Glutamatergic neuron (in vitro differentiated cells): Measurements from ENCODE around the gene TSHZ3. TPM values are rescaled to one million over a fixed set of nuclear protein-coding genes. Genes with fewer than 3 reads are reported as not detected.

Source experiments
- DNase-seq: peaks from one replicate; pipeline ENCODE4 v3.0.0; 2022
- H3K27ac Mint-ChIP-seq: one replicate; pipeline ENCODE4 v1.8.0; 2020; ENCODE audit warnings: mild to moderate bottlenecking, mixed read lengths, inconsistent platforms; ENCODE audit not compliant: unreplicated experiment
- H3K27me3 Mint-ChIP-seq: one replicate; pipeline ENCODE4 v1.8.0; 2020; ENCODE audit warnings: mild to moderate bottlenecking, moderate library complexity, mixed read lengths, inconsistent platforms; ENCODE audit not compliant: unreplicated experiment
- H3K36me3 Mint-ChIP-seq: one replicate; pipeline ENCODE4 v1.8.0; 2020; ENCODE audit warnings: mild to moderate bottlenecking, mixed read lengths, inconsistent platforms; ENCODE audit not compliant: unreplicated experiment
- H3K4me1 Mint-ChIP-seq: one replicate; pipeline ENCODE4 v1.8.0; 2020; ENCODE audit warnings: mild to moderate bottlenecking, low read depth, mixed read lengths, inconsistent platforms; ENCODE audit not compliant: unreplicated experiment
- H3K4me3 Mint-ChIP-seq: one replicate; pipeline ENCODE4 v1.8.0; 2020; ENCODE audit warnings: mild to moderate bottlenecking, mixed read lengths, inconsistent platforms; ENCODE audit not compliant: unreplicated experiment
- H3K9me3 Mint-ChIP-seq: one replicate; pipeline ENCODE4 v1.8.0; 2020; ENCODE audit warnings: mild to moderate bottlenecking, moderate library complexity, mixed read lengths, inconsistent platforms; ENCODE audit not compliant: unreplicated experiment
- CTCF ChIP-seq: fragments of 200-600 bp; sonication (generic); IDR thresholded peaks from one replicate; pipeline ENCODE4 v1.5.0; 2021; ENCODE audit not compliant: partially characterized antibody, unreplicated experiment
- total RNA-seq: library from RNA; stranded (reverse); fragmentation: NEBNext Ultra II Directional; extraction: Animal tissue kit (Norgen Biotek cat#: 25700); gene quantifications from one replicate; pipeline ENCODE4 v1.2.1, GENCODE V29; 2021; ENCODE audit not compliant: unreplicated experiment

The TSHZ3 gene
- total RNA-seq, 1 donor from 2014 or later, result 7.4 TPM

GRCh38 chr19:31330237-31330636, 19.0 kb downstream of the TSHZ3 start:
- Mint-ChIP-seq H3K27me3 (no peaks in the 10 kb centered on the region), H3K4me1 (peaks cover 42% of the 10 kb centered on the region)

GRCh38 chr19:31329819-31330218, 19.4 kb downstream of the TSHZ3 start:
- Mint-ChIP-seq H3K4me3 (no peak overlapping the region), H3K36me3 (no peaks in the 10 kb centered on the region), H3K27ac (no peak overlapping the region), H3K9me3 (peaks cover 4% of the 10 kb centered on the region), H3K27me3 (no peaks in the 10 kb centered on the region), H3K4me1 (peaks cover 38% of the 10 kb centered on the region)
- no peak for DNase-seq
- no peak for TF ChIP-seq CTCF

More at GRCh38 chr19:31330237-31330636, 19.0 kb downstream of the TSHZ3 start:
- no peak overlapping the region for H3K27ac Mint-ChIP-seq
- peaks cover 5% of the 10 kb centered on the region for H3K9me3 Mint-ChIP-seq
- no peak for DNase-seq
- TF ChIP-seq CTCF, result no peak
- no peak overlapping the region for H3K4me3 Mint-ChIP-seq
- H3K36me3 Mint-ChIP-seq, result no peaks in the 10 kb centered on the region

- no peak overlapping the region for H3K27ac Mint-ChIP-seq
- TF ChIP-seq CTCF, result no peak
- no peaks in the 10 kb centered on the region for H3K36me3 Mint-ChIP-seq
- DNase-seq, result no peak
- H3K4me1 Mint-ChIP-seq, result peaks cover 28% of the 10 kb centered on the region
- H3K27me3 Mint-ChIP-seq, result no peaks in the 10 kb centered on the region
- no peak overlapping the region for H3K4me3 Mint-ChIP-seq
- H3K9me3 Mint-ChIP-seq, result peaks cover 2% of the 10 kb centered on the region
Measured at GRCh38 chr19:31328238-31328637, 21.0 kb downstream of the TSHZ3 start.

GRCh38 chr19:31326329-31327028, 22.8 kb downstream of the TSHZ3 start:
- Mint-ChIP-seq H3K9me3 (peaks cover 1% of the 10 kb centered on the region), H3K27ac (peak overlapping the region; percentile 28), H3K4me1 (peaks cover 20% of the 10 kb centered on the region), H3K27me3 (no peaks in the 10 kb centered on the region), H3K36me3 (no peaks in the 10 kb centered on the region), H3K4me3 (no peak overlapping the region)
- TF ChIP-seq CTCF, result no peak
- DNase-seq, result no peak

DNA sequence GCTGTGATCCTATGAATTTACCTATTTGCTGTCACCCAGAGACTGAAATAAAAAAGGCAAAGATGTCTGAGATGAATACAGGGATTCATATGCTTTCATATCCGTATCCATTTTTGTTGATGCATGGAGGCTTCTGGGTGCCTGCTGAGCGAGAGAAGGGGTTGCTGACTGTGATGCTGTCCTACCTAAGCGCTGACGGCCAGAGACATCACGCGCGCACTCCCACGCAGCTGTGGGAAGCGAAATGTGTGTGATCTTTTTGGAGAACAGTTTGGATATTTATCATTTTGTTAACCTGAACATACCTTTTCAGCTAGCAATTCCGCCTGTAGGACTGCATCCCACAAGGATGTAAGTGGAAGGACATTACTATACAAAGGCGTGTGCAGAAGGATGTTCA, 23.9 kb downstream of the TSHZ3 start:
- Mint-ChIP-seq H3K36me3 (no peaks in the 10 kb centered on the region), H3K27ac (no peak overlapping the region), H3K9me3 (peaks cover 1% of the 10 kb centered on the region), H3K4me3 (no peak overlapping the region), H3K27me3 (no peaks in the 10 kb centered on the region), H3K4me1 (peaks cover 10% of the 10 kb centered on the region)
- DNase-seq, result no peak
- TF ChIP-seq CTCF, result no peak
